SJCRH30 (cell line): ENCODE results near the gene C6orf136. TPM values are rescaled to one million over a fixed set of nuclear protein-coding genes. Genes with fewer than 3 reads are reported as not detected.
"Not testable (repeated sequence)": the region's sequence is repeated elsewhere in the genome, so short reads cannot be mapped to it uniquely, and the experiment has no call there.

Experiments
- DNase-seq, 2 experiments: peaks; one replicate each; pipeline ENCODE4 v3.0.0-alpha.2; 2015 to 2020
- H3K27ac ChIP-seq: fragments of 250-450 bp; sonication (Bioruptor Pico); 2 replicates; pipeline ENCODE4 v1.5.1; 2020; ENCODE audit warnings: mild to moderate bottlenecking, moderate library complexity
- H3K27me3 ChIP-seq: fragments of 250-450 bp; sonication (Bioruptor Pico); 2 replicates; pipeline ENCODE4 v1.5.1; 2020; ENCODE audit warnings: mild to moderate bottlenecking, moderate library complexity
- H3K36me3 ChIP-seq: fragments of 250-450 bp; sonication (Bioruptor Pico); 2 replicates; pipeline ENCODE4 v1.5.1; 2020; ENCODE audit warnings: mild to moderate bottlenecking, moderate library complexity
- H3K4me1 ChIP-seq: fragments of 250-450 bp; sonication (Bioruptor Pico); 2 replicates; pipeline ENCODE4 v1.5.1; 2020; ENCODE audit warnings: mild to moderate bottlenecking, moderate library complexity
- H3K4me3 ChIP-seq: fragments of 250-450 bp; sonication (Bioruptor Pico); 2 replicates; pipeline ENCODE4 v1.5.1; 2020; ENCODE audit warnings: mild to moderate bottlenecking, moderate library complexity
- H3K9me3 ChIP-seq: fragments of 250-450 bp; sonication (Bioruptor Pico); replicated peaks from 2 replicates; pipeline ENCODE4 v1.5.1; 2020; ENCODE audit warnings: mild to moderate bottlenecking, moderate library complexity
- total RNA-seq: library from RNA; depleted of rRNA; stranded (reverse); fragments of >200 nt; shearing (Covaris generic); gene quantifications from 2 replicates; pipeline ENCODE4 v1.2.3, GENCODE V29; 2014; rRNA removed

The C6orf136 gene, protein sequence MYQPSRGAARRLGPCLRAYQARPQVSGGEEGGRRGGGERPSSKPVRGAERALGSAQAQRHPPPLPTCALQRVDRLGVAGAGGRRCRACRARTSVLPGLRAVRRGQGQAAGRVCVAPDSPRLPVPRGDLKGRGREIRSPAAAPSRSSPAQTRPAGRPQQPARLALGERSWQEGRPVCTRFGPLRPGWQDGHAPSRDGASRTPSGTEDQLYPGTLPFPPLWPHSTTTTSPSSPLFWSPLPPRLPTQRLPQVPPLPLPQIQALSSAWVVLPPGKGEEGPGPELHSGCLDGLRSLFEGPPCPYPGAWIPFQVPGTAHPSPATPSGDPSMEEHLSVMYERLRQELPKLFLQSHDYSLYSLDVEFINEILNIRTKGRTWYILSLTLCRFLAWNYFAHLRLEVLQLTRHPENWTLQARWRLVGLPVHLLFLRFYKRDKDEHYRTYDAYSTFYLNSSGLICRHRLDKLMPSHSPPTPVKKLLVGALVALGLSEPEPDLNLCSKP
- 9.1 and 10.0 TPM in 2 replicates for total RNA-seq

DNA sequence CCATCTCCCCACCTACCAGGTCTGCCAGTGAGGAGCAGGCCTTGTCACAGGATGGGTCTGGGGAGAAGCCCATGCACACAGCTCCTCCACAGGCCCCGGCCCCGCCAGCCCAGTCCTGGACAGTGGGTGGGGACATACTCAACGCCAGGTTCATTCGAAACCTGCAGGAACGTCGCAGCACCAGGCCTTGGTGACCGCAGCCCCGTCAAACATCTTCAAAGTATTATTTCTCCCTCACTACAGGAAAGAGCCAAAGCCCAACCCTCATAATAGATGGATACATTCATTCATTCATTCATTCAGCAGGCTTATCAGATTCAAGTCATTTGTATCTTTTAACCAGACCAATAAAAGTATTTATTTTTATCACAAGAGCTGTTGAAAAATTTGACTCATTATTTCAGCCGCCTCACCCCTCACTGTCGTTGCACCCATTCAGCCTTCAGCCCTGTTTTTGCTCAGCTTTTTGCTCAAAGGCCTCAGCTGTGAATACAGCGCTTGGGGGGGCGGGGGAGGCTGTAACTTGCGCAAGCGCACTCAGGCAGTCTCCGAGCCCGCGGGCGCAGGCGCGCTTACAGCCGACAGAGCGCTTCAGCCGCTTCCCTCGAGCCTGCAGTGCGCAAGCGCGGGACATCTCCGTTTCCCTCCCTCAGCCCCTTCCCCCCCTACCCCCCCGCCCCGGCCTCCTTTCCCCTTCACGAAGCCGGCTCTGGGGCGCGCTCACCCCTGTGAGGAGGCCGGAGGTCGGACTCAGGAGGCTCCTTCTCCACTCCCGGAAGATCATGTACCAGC lies at the start of gene C6orf136:
Gene C6orf136 (plus strand): TSS at position 684 of the 792 bp plus-strand sequence. CDS start 99 bp downstream, at position 783.
- Histone ChIP-seq H3K27ac (peak within 1 kb of the TSS; percentile 68), H3K4me3 (peak within 1 kb of the TSS; percentile 82), H3K27me3 (no peaks in the 10 kb centered on the region), H3K9me3 (no peaks in the 10 kb centered on the region), H3K36me3 (peaks cover 6% of the 10 kb centered on the region), H3K4me1 (no peaks in the 10 kb centered on the region)
- DNase-seq = peak; percentile 94 to 95

DNA sequence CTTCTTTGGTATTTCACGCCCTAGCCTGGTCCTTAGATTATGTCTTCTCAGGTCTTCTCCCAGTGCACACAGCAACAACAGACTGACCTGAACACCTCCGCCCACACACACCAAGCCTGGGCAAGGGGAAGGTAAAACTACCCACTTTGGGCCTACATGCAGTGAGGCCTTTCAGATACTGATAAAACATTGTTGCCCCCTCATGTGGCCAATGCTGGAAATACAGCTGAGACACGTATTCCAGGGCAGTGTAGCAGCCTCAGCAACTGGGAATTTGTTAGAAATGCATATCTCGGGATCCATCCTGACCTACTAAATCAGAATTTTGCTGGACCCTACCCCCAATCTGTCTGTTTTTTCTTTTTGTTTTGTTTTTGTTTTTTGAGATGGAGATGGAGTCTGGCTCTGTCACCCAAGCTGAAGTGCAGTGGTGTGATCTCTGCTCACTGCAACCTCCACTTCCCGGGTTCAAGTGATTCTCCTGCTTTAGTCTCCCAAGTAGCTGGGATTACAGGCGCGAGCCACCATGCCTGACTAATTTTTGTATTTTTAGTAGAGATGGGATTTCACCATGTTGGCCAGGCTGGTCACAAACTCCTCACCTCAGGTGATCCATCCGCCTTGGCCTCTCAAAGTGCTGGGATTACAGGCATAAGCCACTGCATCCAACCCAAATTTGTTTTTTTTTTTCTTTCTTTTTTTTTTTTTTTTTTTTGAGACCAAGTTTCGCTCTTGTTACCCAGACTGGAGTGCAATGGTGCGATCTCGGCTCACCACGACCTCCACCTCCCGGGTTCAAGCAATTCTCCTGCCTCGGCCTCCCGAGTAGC lies 49.4 kb upstream of the C6orf136 start:
- DNase-seq = peak; percentile 75 to 88
- H3K27ac ChIP-seq, H3K4me3 ChIP-seq, H3K4me1 ChIP-seq, H3K27me3 ChIP-seq, H3K9me3 ChIP-seq: not testable (repeated sequence)
- H3K36me3 ChIP-seq = peaks cover 46% of the 10 kb centered on the region

GRCh38 chr6:30598912-30599624 lies 47.9 kb upstream of the C6orf136 start:
- H3K9me3 ChIP-seq = no peaks in the 10 kb centered on the region
- DNase-seq = no peak
- H3K27me3 ChIP-seq = no peaks in the 10 kb centered on the region
- peaks cover 54% of the 10 kb centered on the region for H3K36me3 ChIP-seq
- H3K4me1 ChIP-seq = no peaks in the 10 kb centered on the region
- no peak overlapping the region for H3K4me3 ChIP-seq
- H3K27ac ChIP-seq = no peak overlapping the region

GRCh38 chr6:30599625-30600324 lies 47.2 kb upstream of the C6orf136 start:
- Histone ChIP-seq H3K27me3 (no peaks in the 10 kb centered on the region), H3K4me3 (no peak overlapping the region), H3K36me3 (peaks cover 54% of the 10 kb centered on the region), H3K9me3 (no peaks in the 10 kb centered on the region), H3K4me1 (no peaks in the 10 kb centered on the region), H3K27ac (no peak overlapping the region)
- no peak for DNase-seq

- peaks cover 60% of the 10 kb centered on the region for H3K36me3 ChIP-seq
Measured at GRCh38 chr6:30600451-30600961, 46.4 kb upstream of the C6orf136 start.

DNA sequence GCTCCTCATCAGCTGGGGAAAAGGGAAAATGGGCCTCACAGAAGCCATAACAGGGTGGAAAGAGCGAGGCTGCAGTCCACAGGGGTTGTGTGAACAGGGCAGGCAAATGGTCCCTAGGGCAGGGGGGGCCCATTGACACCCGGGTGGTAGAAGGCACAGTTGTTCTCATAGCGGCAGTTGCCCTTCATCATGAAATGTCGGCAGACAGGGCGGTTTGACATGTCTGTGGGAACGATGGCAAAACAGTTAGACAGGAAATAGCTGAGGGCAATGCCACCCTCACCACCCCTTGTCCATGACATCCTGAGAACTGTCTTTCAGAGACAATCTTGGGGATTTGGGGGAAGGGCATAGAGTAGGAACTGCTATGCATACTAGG lies 45.5 kb upstream of the C6orf136 start:
- DNase-seq = no peak
- Histone ChIP-seq H3K4me1 (no peaks in the 10 kb centered on the region), H3K27me3 (no peaks in the 10 kb centered on the region), H3K4me3 (no peak overlapping the region), H3K9me3 (no peaks in the 10 kb centered on the region), H3K36me3 (peaks cover 70% of the 10 kb centered on the region), H3K27ac (no peak overlapping the region)

More at GRCh38 chr6:30600451-30600961, 46.4 kb upstream of the C6orf136 start:
- no peaks in the 10 kb centered on the region for H3K4me1 ChIP-seq
- no peak for DNase-seq
- no peak overlapping the region for H3K4me3 ChIP-seq
- H3K27me3 ChIP-seq = no peaks in the 10 kb centered on the region
- H3K9me3 ChIP-seq = no peaks in the 10 kb centered on the region
- H3K27ac ChIP-seq = no peak overlapping the region

DNA sequence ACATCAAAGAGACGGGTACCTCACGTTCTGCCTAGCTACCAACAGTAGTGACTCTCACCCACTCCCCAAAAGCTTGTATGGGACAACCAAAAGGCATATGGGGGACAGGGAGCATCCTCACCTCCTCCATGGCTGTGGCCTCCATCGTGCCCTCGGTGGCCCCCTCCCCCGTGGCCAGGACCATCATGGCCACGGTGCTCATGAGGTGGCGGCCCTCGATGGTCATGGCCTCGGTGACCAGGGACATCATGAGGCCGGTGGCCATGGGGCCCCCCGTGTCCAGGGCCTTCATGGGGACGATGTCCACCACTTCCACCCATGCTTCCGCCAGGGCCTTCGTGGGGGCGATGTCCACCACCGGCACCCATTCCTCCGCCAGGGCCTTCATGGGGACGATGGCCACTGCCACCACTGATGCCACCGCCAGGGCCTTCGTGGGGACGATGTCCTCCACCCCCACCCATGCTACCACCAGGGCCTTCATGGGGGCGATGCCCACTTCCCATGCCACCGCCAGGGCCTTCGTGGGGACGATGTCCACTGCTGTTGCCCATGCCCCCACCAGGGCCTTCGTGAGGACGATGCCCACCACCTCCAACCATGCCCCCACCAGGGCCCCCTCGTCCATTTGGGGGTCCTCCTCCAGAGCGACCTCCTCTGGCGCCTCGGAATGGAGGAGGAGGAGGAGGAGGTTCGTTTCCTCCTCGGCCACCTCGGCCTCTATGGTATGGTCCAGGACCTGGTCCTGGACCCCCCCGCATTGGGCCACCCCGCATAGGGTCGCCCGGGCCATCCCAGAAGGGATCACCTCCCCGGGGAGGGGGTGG lies 44.9 kb upstream of the C6orf136 start:
- no peaks in the 10 kb centered on the region for H3K9me3 ChIP-seq
- H3K27ac ChIP-seq = no peak overlapping the region
- H3K4me3 ChIP-seq = no peak overlapping the region
- DNase-seq = no peak
- no peaks in the 10 kb centered on the region for H3K27me3 ChIP-seq
- H3K36me3 ChIP-seq = peaks cover 76% of the 10 kb centered on the region
- H3K4me1 ChIP-seq = no peaks in the 10 kb centered on the region

DNA sequence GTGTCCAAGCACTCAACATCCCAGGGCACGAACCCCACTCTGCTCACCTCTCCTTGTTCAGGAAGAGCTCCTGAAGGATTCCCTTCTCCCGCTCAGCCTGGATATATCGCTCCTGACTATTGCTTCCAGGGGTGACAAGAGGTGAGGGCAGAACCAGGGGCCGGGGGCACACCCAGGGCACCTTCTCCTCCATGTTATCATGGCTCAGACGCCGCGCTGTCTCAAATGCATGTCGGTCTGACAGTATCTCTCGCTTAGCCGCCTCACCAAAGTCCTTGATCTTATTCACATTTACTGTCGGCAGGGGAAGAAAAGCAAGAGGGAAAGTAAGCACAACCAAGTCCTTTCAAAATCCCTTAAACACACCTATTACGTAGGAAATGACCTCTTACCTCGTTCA lies 43.0 kb upstream of the C6orf136 start:
- peaks cover 89% of the 10 kb centered on the region for H3K36me3 ChIP-seq

DNA sequence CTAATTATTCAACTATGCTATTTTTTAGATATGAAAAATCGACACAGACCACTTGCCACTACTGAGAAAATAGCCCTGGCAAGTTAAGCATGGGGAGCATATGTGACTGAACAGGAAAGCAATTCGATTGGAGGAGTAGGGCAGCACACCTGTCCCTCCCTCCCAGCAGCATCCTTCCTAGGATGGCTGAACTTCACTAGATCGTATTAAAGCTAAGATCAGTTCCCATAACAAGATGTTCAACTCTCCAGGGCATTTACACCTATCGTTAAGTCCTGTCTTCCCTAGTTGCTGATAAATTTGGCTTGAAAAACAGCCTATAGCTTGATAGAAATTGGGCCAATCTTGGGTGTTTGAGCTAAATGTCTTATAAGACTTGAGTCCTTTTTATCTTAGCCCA lies 36.9 kb upstream of the C6orf136 start:
- DNase-seq = no peak
- no peaks in the 10 kb centered on the region for H3K27me3 ChIP-seq
- H3K36me3 ChIP-seq = peaks cover 54% of the 10 kb centered on the region

More for the DNA sequence above, 43.0 kb upstream of the C6orf136 start:
- H3K4me1 ChIP-seq = no peaks in the 10 kb centered on the region
- H3K9me3 ChIP-seq = no peaks in the 10 kb centered on the region
- DNase-seq = no peak
- H3K27ac ChIP-seq = no peak overlapping the region
- H3K4me3 ChIP-seq = no peak overlapping the region
- H3K27me3 ChIP-seq = no peaks in the 10 kb centered on the region

GRCh38 chr6:30611150-30611855 lies 35.6 kb upstream of the C6orf136 start:
- no peak overlapping the region for H3K27ac ChIP-seq

More for the DNA sequence above, 36.9 kb upstream of the C6orf136 start:
- no peak overlapping the region for H3K4me3 ChIP-seq
- peaks cover 4% of the 10 kb centered on the region; the same call in 1 of the 2 replicates for H3K4me1 ChIP-seq
- H3K9me3 ChIP-seq = no peaks in the 10 kb centered on the region
- H3K27ac ChIP-seq = no peak overlapping the region

DNA sequence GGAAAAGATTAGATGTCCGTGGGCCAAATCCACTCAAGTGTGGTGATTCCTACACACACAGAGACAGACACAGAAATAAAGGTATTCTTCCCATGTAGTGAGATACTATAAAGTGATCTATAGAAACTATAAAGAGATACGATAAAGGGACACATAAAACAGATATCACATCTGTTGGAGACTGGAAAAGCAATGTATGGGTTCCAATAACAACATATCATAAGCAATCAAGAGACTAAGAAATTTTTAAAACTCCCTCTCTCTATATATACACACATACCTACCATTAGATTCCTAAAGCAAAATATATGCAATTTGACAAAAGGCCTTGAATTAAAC lies 35.1 kb upstream of the C6orf136 start:
- H3K4me1 ChIP-seq = peaks cover 4% of the 10 kb centered on the region; the same call in 1 of the 2 replicates
- H3K27me3 ChIP-seq = no peaks in the 10 kb centered on the region
- H3K9me3 ChIP-seq = no peaks in the 10 kb centered on the region
- no peak overlapping the region for H3K4me3 ChIP-seq
- peaks cover 54% of the 10 kb centered on the region for H3K36me3 ChIP-seq
- no peak overlapping the region for H3K27ac ChIP-seq
- DNase-seq = no peak

More at GRCh38 chr6:30611150-30611855, 35.6 kb upstream of the C6orf136 start:
- H3K9me3 ChIP-seq = no peaks in the 10 kb centered on the region
- no peak overlapping the region for H3K4me3 ChIP-seq
- DNase-seq = no peak
- peaks cover 54% of the 10 kb centered on the region for H3K36me3 ChIP-seq
- H3K27me3 ChIP-seq = no peaks in the 10 kb centered on the region
- peaks cover 4% of the 10 kb centered on the region; the same call in 1 of the 2 replicates for H3K4me1 ChIP-seq

GRCh38 chr6:30612213-30612612 lies 34.7 kb upstream of the C6orf136 start:
- Histone ChIP-seq H3K36me3 (peaks cover 51% of the 10 kb centered on the region), H3K27ac (no peak overlapping the region)

More at GRCh38 chr6:30612213-30612612, 34.7 kb upstream of the C6orf136 start:
- Histone ChIP-seq H3K27me3 (no peaks in the 10 kb centered on the region), H3K4me1 (peaks cover 4% of the 10 kb centered on the region; the same call in 1 of the 2 replicates), H3K9me3 (no peaks in the 10 kb centered on the region), H3K4me3 (no peak overlapping the region)
- DNase-seq = no peak
